Smooth muscle cell (in vitro differentiated cells): Measurements from ENCODE around the gene SEMA7A. TPM values are rescaled to one million over a fixed set of nuclear protein-coding genes. Genes with fewer than 3 reads are reported as not detected.

Experiments
- DNase-seq: peaks from one replicate; lab custom pipeline; 2025; ENCODE audit not compliant: unreplicated experiment; lab: John Stamatoyannopoulos, UW
- H2AFZ ChIP-seq: fragments of 200-600 bp; sonication (generic); 2 replicates; pipeline ENCODE4 v1.6.0; 2016; ENCODE audit warnings: antibody characterized with exemption, low read depth, mild to moderate bottlenecking
- H3F3A ChIP-seq: fragments of 200-600 bp; sonication (generic); 2 replicates; pipeline ENCODE4 v1.6.0; 2017; ENCODE audit warnings: antibody characterized with exemption, low read depth
- H3K27ac ChIP-seq: fragments of 200-600 bp; sonication (generic); 2 replicates; pipeline ENCODE4 v1.5.1; 2016; ENCODE audit warnings: low read depth, mild to moderate bottlenecking
- H3K27me3 ChIP-seq: fragments of 200-600 bp; sonication (generic); 2 replicates; pipeline ENCODE4 v1.6.1; 2016; ENCODE audit warnings: low read depth, mild to moderate bottlenecking
- H3K36me3 ChIP-seq: fragments of 200-600 bp; sonication (generic); 2 replicates; pipeline ENCODE4 v1.5.1; 2016; ENCODE audit warnings: low read depth
- H3K4me1 ChIP-seq: fragments of 200-600 bp; sonication (generic); 2 replicates; pipeline ENCODE4 v1.5.1; 2016; ENCODE audit warnings: low read depth
- H3K4me2 ChIP-seq: fragments of 200-600 bp; sonication (generic); 2 replicates; pipeline ENCODE4 v1.6.0; 2016; ENCODE audit warnings: mild to moderate bottlenecking
- H3K4me3 ChIP-seq: fragments of 200-600 bp; sonication (generic); 2 replicates; pipeline ENCODE4 v1.5.1; 2016; ENCODE audit warnings: mild to moderate bottlenecking
- H3K79me2 ChIP-seq: fragments of 200-600 bp; sonication (generic); 2 replicates; pipeline ENCODE4 v1.6.0; 2016; ENCODE audit warnings: low read depth, mild to moderate bottlenecking
- H3K9ac ChIP-seq: fragments of 200-600 bp; sonication (generic); 2 replicates; pipeline ENCODE4 v1.6.0; 2016; ENCODE audit warnings: low read depth
- H3K9me3 ChIP-seq: fragments of 200-600 bp; sonication (generic); replicated peaks from 2 replicates; pipeline ENCODE4 v1.5.1; 2016; ENCODE audit warnings: low read depth
- H4K20me1 ChIP-seq: fragments of 200-600 bp; sonication (generic); 2 replicates; pipeline ENCODE4 v1.6.0; 2016; ENCODE audit warnings: low read depth
- CTCF ChIP-seq: fragments of 200-600 bp; sonication (generic); IDR thresholded peaks from 2 replicates; pipeline ENCODE4 v1.5.1; 2017; ENCODE audit warnings: borderline replicate concordance, mild to moderate bottlenecking, antibody characterized with exemption; ENCODE audit not compliant: insufficient read depth, poor library complexity, severe bottlenecking
- WGBS: methylation state at CpG from one replicate; pipeline ENCODE4 v1.1.7; 2016; ENCODE audit warnings: low lambda C conversion rate; 5-methylcytosine and 5-hydroxymethylcytosine counted together
- polyA plus RNA-seq: library from polyadenylated mRNA; unstranded; fragments of >200 nt; fragmentation: Nextera tagmentation; extraction: Ambion mirVana; gene quantifications from 2 replicates; pipeline ENCODE4 v1.2.1, GENCODE V29; 2016
- total RNA-seq: library from RNA; depleted of rRNA; stranded (reverse); fragments of >200 nt; gene quantifications from 2 replicates; pipeline ENCODE4 v1.2.3, GENCODE V29; 2014

The SEMA7A gene
- total and polyA plus RNA-seq, 2 experiments from 2014 or later, result 9.3 to 44.5 TPM

GRCh38 chr15:74429781-74430400 is 3.9 kb downstream of the SEMA7A start:
- H2AFZ ChIP-seq, result no peak overlapping the region
- DNase-seq, result no peak
- peaks cover 81% of the 10 kb centered on the region for H4K20me1 ChIP-seq
- 90% methylated on average over 6 of the region's 6 CpGs for WGBS
- H3K9ac ChIP-seq, result no peak overlapping the region
- H3K27me3 ChIP-seq, result no peaks in the 10 kb centered on the region
- no peak overlapping the region for H3K27ac ChIP-seq
- peaks cover 23% of the 10 kb centered on the region for H3K4me1 ChIP-seq
- peak overlapping the region; percentile 10 for H3K4me3 ChIP-seq
- no peaks in the 10 kb centered on the region for H3K9me3 ChIP-seq
- peaks cover 4% of the 10 kb centered on the region for H3F3A ChIP-seq
- H3K79me2 ChIP-seq, result peaks cover 92% of the 10 kb centered on the region
- TF ChIP-seq CTCF, result no peak
- H3K36me3 ChIP-seq, result no peaks in the 10 kb centered on the region
- peak overlapping the region; percentile 99 for H3K4me2 ChIP-seq

DNA sequence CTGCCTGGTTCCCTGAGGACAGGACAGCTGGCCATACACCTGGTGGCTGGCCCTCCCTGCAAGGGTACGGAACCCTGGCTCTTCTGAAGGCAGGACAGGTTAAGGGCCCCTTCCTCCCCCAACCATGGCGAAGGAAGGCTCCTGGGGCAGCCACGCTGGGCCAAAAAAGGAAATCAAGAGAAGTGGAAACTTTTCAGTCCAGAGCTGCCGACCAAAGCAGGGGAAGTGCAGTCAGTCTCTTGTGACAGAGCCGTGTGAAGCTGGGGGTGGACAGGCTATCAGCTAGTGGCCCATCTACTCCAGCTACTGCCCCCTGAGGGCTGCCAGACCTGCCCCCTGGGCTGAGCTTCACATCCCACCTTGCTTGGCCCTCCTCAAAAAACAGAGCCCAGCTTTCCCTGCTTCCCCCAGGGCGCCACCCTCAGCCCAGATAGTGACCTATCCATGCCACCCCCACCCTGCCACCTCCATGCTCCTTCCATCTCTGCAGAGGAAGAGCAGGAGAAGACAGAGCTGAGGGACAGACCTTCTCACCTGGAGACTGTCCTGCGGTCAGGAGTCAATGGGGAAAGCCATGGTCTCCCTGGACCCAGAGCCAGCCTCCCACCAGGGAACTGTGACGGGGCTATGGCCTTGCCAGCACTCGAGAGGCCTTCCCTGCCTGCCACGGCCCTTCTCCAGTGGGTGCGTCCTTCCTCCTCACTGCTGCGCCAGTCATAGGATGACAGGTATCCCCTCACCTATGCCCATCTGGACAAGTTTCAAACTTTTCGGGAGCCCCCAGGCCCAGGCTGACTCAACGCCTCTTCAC is 4.6 kb downstream of the SEMA7A start:
- H3K4me2 ChIP-seq, result peak overlapping the region; percentile 19
- peaks cover 2% of the 10 kb centered on the region for H3F3A ChIP-seq
- DNase-seq, result no peak
- H3K9ac ChIP-seq, result no peak overlapping the region
- WGBS, result 88% methylated on average over 14 of the region's 14 CpGs
- no peak for TF ChIP-seq CTCF
- H3K4me1 ChIP-seq, result peaks cover 18% of the 10 kb centered on the region
- H3K27me3 ChIP-seq, result no peaks in the 10 kb centered on the region
- no peak overlapping the region for H2AFZ ChIP-seq
- no peaks in the 10 kb centered on the region for H3K36me3 ChIP-seq
- peak overlapping the region; percentile 4 for H3K27ac ChIP-seq
- H3K9me3 ChIP-seq, result no peaks in the 10 kb centered on the region
- H3K4me3 ChIP-seq, result no peak overlapping the region
- peaks cover 88% of the 10 kb centered on the region for H4K20me1 ChIP-seq
- H3K79me2 ChIP-seq, result peaks cover 99% of the 10 kb centered on the region

DNA sequence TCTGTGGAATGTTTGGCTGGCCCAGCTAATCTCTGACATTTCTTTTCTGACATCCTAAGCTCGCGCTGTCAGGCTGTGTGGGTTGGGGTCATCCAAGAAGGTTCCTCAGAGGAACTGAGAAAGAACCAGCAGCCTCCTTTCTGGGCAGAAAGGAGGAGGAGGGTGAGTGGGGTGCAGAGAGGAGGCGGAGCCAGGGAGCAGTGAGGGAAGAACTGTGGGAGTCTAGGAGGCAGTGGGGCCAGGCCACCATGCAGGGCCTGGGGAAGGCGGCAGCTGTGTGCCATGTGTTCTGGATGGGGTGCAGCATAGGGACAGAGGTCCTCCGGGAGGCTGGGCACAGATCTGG is 5.3 kb downstream of the SEMA7A start:
- no peaks in the 10 kb centered on the region for H3K9me3 ChIP-seq
- 94% methylated on average over 5 of the region's 5 CpGs for WGBS
- H3K4me3 ChIP-seq, result no peak overlapping the region
- no peaks in the 10 kb centered on the region for H3K27me3 ChIP-seq
- no peaks in the 10 kb centered on the region for H3K36me3 ChIP-seq
- no peak overlapping the region for H2AFZ ChIP-seq
- H3K79me2 ChIP-seq, result peaks cover 98% of the 10 kb centered on the region
- H4K20me1 ChIP-seq, result peaks cover 95% of the 10 kb centered on the region
- no peak overlapping the region for H3K9ac ChIP-seq
- H3K4me2 ChIP-seq, result peak overlapping the region; percentile 19
- no peak for TF ChIP-seq CTCF
- H3F3A ChIP-seq, result peaks cover 3% of the 10 kb centered on the region
- H3K27ac ChIP-seq, result peak overlapping the region; percentile 4
- no peak for DNase-seq
- peaks cover 20% of the 10 kb centered on the region for H3K4me1 ChIP-seq
